Gastrocnemius medialis (tissue), 4 donors: Measurements from ENCODE around the gene KRTAP16-1.

Source experiments
- CTCF ChIP-seq, 5 experiments: fragments of 450-650 bp in 3 of 5; fragments of 200-600 bp in 2 of 5; sonication (generic) in 2 of 5; IDR thresholded peaks in 4 of 5; conservative IDR thresholded peaks in 1 of 5; 1 replicate in 4 of 5; 2 replicates in 1 of 5; pipeline ENCODE4 v1.5.1; 2016 to 2019; ENCODE audit warnings: antibody characterized with exemption in 5 of 5, mild to moderate bottlenecking in 3 of 5, moderate library complexity in 3 of 5
- POLR2A ChIP-seq, 2 donors: fragments of 450-650 bp; IDR thresholded peaks; one replicate each; pipeline ENCODE4 v1.6.1; 2017; ENCODE audit warnings: antibody characterized with exemption in 2 of 2, mild to moderate bottlenecking in 2 of 2, moderate library complexity in 2 of 2

- no peak for TF ChIP-seq CTCF (IDR thresholded peaks at IDR 0.05 in 4 of 5, conservative IDR thresholded peaks at IDR 0.05 in 1 of 5)
- no peak for TF ChIP-seq POLR2A (IDR thresholded peaks at IDR 0.05)
These were observed 19.1 kb upstream of the KRTAP16-1 start for GRCh38 chr17:41328207-41328606.
